GM19328 (cell line): ENCODE measurements around the gene DMRT1.

Experiments used
- ATAC-seq: cut with Tn5 transposase; IDR thresholded peaks from one replicate; pipeline ENCODE4 v1.9.1; 2021; ENCODE audit warnings: mild to moderate bottlenecking, moderate library complexity; ENCODE audit not compliant: unreplicated experiment

Gene DMRT1

DNA sequence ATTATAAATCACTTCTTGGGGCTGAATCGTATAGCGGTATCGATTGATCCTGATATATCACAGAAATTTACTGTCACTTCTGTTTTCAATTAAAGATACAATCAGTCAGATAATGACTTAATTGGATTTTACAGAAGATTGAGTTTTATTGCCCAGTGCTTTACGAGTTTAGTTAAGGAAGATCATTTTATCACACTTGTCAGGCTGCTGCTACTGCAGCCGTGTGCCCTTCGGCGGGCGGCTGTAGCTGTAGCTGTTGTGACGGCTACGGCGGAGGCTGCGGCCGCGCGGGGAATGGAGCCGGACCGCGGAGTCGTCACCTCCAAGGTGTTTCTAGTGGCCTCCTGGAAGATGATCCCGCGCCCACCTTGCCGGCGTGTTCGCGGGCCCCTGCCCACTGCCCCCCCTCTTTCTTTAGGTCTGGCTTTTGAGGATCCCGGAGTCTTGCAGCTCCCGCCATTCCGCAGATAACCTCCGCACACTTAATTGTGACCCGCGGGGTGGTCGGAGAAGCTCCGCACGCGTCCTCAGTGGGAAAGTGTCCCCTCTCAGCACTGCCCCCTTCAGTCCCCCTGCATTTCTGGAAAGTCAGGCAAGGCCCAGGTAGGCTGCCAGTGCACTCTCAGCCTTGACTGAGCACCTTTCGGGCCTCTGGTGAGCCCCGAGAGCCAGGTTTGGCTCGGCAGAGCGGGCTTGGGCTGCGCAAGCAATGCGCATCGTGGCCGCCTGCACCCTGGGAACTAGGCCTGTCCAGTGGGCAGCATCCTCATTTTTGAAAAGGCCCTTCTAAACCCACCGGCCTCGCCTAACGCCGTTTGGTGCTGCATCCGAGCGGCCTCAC is 128.0 kb downstream of the DMRT1 start:
- no peak for ATAC-seq

DNA sequence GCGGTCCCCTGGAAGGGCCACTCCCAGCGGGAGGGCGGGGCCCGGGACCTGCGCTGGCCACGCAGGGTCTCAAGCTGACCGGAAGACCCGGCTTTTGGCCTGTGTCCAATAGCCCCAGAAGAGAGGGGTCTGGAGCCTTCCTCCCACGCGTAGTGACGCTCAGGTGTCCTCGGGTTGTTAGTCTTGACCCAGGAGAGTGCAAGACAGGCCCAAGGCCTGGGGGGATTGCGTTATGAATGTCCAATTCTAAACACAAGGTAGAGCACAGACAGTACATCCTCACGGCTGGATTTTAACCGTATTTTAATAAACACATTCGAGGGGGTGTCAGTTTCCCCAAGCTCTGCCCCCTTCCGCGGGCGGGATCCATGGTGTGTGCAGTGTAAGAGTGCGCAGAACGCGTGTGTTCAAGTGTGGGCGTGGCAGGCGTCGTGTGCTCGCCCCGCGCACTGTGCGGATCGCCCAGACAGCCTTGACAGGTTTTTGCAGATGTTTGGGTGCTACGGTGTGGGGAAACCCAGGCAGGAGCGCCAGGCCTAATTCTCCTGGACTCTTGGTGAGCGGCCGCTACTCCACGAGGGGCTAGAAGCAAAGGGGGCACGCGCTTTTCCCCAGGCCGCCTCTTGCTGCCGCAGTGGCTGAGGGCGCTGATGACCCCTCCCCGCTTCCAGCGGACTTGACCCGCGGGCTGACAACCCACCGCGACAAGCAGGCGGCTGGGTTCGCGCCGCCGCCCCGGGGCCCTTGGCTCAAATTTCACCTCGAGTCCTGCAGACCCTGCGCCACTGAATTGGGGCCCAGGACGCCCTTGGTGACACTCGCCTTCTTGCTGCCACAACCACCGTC is 128.9 kb downstream of the DMRT1 start:
- ATAC-seq, result no peak

DNA sequence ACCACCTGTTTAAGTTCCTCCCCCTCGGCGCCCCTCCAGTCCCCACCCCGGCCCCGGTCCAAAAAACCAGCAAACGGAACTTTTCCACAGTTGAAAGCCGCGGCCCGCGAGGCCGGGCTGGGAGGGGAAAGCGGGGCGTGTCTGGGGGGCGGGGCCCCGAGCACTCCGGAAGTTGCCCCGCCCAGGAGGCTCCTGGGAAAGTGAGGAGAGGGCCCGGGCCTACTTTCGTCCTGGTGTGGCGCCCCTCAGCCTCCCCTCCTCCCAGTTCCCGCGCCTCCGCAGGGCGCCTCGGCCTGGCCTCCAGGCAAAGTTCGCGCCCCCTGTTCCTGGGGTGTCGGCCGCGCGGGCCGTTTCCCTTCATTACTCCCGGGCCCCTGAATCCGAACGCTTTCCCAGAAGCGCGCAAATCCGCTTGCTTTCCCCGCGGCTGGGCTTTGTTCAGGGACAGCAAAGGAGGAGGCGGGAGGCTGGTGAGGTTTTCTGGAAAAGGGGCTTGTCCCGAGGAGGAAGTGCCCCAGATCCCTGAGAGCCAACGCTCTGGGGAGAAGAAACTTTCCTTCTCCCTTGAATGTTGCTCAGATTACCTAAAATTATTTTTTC is 130.5 kb downstream of the DMRT1 start:
- no peak for ATAC-seq

DNA sequence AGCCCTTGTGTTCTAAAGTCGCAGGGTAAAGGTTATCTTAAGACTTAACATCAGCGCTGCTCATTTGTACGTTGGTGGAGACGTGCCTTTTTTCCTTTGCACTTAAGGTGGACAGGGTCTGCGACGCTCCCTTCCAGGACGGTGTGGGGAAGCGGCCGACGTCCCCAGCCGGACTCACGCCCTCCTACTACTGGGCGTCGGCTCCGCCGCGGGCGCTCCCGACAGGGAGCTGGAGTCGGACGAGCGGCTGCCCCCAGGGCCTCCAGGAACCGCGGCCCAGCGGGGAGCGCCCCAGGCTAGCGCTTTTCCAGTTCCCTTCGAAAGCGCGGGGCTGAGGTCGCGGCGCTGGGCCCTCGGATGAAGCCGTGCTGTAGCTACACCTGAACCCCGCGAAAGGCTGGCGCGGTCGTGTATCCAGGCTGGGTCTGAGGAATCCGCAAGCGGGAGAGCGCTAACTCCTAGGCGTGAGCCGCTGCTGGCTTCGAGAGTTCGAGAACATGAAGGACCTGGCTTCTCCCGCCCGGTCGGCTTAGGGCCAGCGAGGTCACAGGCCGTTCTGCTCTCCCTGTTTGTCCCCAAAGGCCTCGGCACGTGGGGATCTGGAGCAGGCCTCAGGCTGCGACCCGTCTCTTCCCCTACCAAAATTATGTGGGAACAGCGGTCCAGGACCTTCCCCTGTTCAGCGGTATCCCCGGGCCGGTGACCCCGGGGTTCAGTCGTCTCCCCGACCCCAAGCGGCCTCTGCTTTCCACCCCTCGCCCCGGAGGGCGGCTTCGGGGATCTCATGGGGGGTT is 131.2 kb downstream of the DMRT1 start:
- ATAC-seq, result no peak

DNA sequence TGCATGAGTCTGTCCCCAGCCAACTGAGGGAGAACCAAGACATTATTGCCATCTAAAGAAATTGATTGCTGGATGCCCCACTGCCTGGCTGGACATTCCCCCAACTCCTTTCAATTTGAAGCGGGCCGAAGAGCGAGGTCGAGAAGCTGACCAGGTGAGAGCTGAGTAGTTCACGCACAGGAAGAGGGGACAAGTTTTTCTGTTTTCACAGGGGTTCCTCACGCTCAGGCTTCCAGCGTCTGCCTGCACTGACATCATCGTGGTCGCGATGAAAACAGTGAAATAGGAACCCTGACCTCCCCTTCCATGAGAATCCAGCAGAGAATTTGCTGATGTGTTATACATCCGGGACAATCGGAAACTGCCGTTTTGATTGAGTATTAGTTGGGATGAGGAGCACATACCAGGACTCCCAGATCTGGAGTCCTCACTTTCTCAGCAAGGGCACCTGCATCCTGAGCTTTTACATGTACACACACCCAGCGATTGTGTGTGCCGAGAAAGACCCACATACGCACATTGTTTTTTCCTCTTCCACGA is 131.9 kb downstream of the DMRT1 start:
- ATAC-seq, result no peak

DNA sequence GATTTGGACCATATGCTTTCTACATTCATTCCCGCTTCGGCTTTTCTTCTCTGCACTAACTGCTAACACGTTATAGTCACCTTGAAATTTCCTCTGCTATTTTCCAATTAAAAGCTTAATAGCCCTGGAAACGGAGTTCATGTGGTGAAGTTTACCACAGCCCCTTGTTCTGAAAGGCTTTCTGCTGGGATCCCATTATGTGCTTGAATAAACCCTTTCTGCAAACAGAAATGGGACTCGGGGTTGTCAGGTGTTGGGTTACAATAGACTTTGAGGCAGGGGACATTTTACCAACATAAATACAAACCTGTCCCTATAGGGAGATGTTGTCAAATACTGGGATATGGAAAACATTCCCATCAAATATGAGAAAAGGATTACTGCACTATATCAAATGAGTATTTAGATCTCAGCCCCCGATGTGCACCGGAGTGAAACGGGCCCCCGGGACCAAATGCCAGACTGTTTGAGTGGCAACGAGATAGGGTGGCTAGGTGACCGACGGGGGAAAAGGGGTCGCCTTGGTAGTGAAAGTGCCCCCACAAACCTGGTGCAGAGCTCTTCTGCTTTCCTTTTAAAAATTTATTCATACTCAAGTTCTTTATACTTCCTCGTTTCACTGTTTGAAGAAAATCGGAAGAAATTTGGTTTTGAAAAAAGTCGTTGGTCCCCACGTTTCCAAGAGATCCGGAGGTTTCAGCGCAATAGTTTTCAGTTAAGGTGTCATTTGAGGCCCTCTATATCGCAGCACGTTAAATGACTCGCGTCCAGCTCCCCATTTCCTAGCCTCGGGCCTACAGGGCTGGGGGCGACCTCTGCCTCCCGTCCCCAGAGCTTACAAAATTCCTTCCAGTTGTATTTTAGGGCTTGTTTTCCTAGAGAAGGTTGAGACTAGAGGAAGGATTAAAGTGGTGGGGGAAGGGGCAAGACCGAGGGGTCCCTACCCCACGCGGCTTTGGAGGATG is 132.8 kb downstream of the DMRT1 start:
- no peak for ATAC-seq

DNA sequence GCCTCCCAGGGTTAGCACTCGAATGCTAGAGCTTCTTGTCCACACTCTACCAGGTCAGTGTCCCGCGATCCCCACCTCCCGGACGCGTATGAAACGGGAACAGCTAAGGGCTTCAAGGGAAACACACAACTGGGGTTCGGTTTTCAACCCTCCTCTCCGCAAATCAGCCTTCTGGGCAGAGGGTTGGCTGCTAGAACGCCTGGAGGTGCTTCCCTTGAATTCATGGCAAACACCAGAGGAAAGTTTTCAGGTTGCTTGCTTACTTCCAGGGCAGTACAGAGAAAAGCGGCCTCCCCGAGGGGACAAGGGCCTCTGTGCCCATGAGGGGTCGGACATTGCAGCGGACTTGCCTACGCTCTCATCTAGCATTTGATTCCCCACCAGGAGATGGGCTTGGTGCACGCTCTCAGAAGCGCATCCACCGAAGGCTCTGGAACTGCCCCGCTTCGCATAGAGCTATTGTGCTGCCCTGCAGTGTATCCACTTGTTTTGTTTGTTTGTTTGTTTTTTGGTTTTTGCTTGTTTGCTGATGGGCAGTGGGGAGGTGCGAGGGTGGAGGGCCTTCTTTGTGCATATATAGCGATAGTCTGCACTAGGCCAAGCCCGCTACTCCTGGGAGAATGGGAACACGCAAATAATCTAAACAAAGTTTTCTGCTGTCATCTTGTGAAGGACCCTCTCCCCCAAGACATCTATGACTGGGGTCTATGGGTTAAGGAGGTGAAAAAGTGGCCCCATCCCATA is 133.7 kb downstream of the DMRT1 start:
- no peak for ATAC-seq

DNA sequence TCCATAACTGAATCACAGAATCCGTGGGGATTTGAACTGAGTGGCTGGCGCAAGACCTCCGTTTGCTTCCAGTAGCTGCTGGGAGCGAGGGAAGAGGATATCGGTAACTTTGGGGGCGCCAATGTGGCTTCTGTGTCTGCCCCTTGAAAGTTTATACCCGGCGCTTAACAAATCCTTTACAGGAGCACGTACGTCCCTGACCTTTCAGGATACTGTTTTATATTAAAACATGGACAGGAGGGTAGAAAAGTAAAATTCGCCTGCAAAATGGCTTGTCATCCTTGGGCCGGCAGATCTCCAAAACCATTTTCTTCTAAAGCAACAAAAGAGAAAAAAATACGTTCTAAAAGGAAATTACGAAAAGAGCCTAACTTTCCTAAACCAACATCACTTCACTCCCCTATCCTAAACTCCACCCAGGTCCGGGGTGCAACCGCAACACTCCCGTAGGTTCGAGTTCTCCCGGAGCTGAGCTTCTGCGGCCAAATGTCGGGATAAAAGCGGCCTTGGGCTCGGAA is 134.3 kb downstream of the DMRT1 start:
- ATAC-seq, result no peak

DNA sequence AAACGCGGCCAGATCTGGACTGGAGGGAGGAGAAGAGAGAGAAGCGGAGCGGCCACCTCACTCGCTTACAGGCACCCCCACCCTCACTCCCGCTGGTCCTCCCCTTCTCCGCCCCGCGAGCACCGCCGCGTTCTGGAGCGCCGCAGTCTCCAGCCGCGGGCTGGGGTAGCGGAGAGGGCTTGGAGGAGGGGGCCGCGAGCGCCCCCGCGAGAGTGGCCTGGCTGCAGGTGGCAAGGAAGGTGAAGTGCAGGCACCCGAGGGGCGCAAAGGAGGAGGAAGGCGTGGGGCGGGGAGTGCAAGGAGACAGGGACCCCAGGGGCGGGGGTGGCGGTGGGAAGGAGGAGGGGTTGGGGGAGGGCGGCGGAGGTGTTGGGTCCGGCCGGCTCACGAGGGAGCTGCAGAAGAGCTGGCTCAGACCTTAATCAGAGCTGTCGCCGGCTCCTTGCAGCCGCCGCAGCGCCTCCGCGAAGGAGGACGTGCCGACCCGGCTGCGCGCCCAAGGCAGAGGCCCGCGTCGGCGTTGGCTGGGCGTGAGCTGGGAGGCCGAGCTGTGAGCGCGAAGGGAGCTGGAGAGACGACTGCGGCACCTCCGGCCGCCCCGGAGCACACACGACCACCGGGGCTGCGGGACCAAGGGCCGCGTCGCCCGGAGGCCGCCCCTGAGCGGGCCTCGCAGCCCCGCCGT is 134.9 kb downstream of the DMRT1 start, which contains the start of gene DMRT3:
Gene DMRT3 (plus strand): TSS at position 398 of the 685 bp plus-strand sequence. CDS start 347 bp downstream, outside the sequence.
- ATAC-seq, result no peak

DNA sequence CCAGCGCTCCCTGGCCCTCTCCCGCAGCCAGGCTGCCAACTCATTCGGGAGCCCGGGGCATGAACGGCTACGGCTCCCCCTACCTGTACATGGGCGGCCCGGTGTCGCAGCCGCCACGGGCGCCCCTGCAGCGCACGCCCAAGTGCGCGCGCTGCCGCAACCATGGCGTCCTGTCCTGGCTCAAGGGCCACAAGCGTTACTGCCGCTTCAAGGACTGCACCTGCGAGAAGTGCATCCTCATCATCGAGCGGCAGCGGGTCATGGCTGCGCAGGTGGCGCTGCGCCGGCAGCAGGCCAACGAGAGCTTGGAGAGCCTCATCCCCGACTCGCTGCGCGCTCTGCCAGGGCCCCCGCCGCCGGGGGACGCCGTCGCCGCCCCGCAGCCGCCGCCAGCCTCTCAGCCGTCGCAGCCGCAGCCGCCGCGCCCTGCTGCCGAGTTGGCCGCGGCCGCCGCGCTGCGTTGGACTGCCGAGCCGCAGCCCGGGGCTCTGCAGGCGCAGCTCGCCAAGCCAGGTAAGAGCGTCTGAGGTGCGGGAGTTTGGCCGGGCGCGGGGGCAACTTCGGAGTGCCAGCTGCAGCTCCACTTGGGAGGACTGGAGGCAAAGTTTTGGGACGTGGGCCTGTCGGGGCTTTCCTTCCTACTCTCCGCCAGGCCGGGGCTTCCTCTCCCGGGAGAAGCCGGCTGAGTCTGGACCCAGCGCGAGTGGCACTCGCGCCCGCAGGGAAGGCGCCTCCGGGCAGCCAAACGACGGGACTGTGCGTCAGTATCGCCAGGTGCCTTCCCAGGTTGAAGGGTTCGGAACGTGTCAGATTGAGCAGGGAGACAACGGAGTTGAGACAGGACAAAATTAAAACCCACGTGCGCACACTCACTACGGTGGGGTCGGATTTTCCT is 135.7 kb downstream of the DMRT1 start:
- no peak for ATAC-seq

DNA sequence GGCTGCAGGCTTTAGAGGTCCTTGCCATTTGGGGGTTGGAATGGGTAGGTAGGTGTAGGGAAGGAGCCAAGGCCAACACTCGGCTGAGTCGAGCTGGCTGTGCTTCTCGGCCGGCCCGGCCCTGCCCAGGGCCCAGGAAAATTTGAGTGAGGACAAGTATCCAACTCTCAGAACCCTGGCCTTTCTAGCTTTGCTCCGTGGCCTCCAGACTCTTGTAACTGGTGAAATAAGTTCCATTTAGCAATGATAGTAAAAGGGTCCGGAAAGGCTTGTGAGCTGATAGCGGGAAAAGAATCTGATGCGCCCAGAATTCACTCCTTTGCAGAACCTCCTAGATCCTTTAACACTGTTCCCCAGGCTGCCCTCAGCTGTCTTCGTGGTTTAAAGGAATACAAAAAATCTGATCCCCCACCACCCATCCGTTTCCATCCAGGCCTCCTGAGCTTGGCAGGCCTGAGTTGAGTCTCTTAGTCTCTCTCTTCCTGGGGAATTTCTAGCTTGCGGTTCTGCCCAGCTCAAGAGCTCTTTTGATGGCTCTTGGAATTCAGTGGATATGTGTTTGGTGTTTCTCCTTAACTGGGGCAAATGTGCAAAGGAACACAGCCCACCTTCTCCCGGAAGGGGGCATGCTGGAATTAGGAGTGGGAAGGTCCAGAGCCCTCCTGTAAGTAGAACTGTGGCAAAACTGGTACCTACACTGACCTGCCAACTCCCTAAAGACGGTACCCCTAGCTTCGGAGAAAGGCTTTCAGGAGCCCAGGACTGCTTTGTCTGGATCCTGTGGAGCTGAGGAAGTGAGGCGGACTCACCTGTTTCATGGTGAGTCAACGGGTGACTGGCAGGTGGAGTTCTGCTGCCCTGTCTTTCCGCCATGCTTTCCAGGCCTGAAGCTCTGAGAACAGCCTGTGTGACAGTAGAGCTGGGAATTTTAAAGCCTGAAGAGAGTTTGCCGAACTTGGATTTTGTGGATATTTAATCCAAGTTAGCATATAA is 136.6 kb downstream of the DMRT1 start:
- no peak for ATAC-seq

DNA sequence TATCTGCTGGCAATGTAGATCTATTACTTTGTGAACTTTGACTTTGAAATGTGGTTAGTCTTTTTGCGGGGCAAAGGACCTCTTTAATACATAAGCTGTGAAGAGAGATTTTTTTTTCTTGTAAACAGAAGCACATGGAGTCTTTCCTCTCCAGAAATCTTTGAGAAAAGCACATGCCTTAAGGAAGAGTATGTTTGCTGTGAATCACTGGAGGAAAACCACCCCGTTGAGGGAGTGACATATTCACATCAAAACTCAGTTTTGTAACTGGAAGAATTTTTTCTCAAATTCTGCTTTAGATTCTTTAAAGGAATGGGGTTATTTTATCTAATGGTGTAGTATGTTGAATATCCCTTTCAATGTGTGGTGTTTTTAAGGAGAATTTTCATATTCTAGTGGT is 138.5 kb downstream of the DMRT1 start:
- ATAC-seq, result no peak

DNA sequence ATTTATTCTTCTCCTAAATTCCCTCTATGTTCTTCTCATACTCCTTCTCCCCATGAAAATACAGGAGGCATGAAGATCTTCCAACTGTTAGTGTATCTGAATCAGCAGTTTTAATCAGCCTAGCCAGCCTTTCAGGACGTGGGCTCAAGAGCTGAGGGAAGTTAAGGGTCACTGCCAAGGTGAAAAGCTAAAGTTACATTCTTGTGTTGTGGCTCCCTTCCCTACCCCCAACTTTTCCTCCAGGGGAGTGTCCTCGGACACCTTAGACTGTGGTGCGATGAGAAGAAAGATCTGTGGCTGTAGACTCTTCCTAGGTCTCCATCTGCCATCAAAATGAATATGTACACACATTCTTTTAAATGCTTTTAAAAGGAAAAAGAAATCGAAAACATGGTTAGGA is 139.1 kb downstream of the DMRT1 start:
- no peak for ATAC-seq

DNA sequence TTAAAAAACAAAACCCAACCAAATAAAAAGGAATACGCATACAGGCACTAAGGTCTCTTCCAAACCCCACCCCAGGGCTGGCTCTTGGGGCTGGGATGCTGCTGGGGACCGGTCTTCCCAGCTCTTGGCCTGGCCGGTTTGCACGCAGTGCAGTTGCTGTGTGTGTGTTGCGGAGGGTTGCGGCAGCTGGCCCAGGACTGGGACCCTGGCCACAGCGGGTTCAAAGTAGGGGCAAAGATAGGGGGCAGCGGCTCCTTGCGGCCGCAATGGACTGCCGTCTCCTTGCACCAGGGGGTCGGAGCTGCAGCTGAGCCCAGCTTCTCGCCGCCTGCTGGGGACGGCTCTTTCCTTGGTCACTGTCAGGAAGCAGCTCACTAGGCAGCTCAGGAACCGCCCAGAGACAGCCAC is 140.0 kb downstream of the DMRT1 start:
- ATAC-seq, result no peak

DNA sequence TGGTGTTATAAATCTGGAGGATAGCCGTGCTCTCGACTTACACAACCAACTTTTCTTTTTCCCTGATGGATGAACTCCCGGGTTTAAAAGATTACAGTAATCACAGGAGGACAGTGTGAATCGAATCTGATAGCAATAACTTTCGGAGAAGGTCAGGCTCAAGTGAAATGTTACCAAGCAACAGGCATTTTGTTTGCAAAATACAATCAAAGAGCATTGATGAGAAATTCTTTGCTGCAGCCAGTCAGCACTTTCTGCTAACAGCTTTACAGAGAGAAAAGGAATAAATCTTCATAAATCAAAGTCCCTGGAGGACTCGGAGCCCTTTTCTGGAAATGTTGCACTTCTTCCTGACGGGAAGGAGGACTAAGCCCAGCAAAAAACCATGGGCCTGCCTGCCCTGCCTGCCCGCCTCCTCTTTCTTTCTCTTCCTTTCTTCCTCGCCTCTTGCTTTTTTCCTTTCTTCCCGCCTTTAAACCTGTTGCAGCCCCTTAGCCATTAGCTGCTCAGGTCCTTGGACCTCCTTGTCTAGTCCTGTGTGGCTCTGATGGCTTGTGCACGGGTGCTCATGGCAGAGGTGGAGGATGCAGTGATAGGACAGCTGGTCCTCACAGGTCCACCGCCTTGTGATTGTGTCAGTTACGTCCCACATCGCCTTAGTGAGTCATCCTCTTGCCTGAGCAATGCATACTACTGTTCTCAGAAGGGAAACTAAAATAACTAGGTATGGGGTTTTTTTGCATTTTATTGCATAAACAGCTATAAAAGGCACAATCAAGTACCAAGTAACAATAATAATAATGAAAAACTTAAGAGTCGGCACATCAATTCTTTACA is 141.1 kb downstream of the DMRT1 start:
- no peak for ATAC-seq
